Keratinocyte (primary cell): ENCODE data around the gene CMTM8. TPM values are rescaled to one million over a fixed set of nuclear protein-coding genes. Genes with fewer than 3 reads are reported as not detected.

Source experiments
- DNase-seq: peaks from one replicate; pipeline ENCODE4 v3.0.0-alpha.2; 2011; ENCODE audit warnings: low read depth, missing footprints, low spot score
- FAIRE-seq: peaks from 2 replicates; lab custom pipeline; 2011; peaks lifted over from hg19 to GRCh38; lab: Jason Lieb, UNC
- H2AFZ ChIP-seq: 2 replicates; pipeline ENCODE4 v1.6.0; 2012; ENCODE audit warnings: low read length, control low read depth, inconsistent platforms; ENCODE audit not compliant: control insufficient read depth
- H3K27ac ChIP-seq: 2 replicates; pipeline ENCODE4 v1.5.1; 2011; ENCODE audit warnings: low read length; ENCODE audit not compliant: control insufficient read depth, insufficient read depth
- H3K27me3 ChIP-seq: 3 replicates; pipeline ENCODE4 v1.6.0; 2011; ENCODE audit warnings: low read length; ENCODE audit not compliant: control insufficient read depth, insufficient read depth; ENCODE audit errors: extremely low read depth
- H3K36me3 ChIP-seq, 2 experiments: 2 replicates in 1 of 2; 3 replicates in 1 of 2; pipeline ENCODE4 v1.5.1; 2011; ENCODE audit warnings: low read length in 2 of 2, mild to moderate bottlenecking in 1 of 2; ENCODE audit not compliant: control insufficient read depth in 2 of 2, insufficient read depth in 2 of 2; ENCODE audit errors: extremely low read depth in 1 of 2
- H3K4me1 ChIP-seq: 3 replicates; pipeline ENCODE4 v1.5.1; 2011; ENCODE audit warnings: low read length; ENCODE audit not compliant: control insufficient read depth, insufficient read depth; ENCODE audit errors: extremely low read depth
- H3K4me2 ChIP-seq: 3 replicates; pipeline ENCODE4 v1.6.0; 2011; ENCODE audit warnings: low read depth, low read length; ENCODE audit not compliant: control insufficient read depth, insufficient read depth; ENCODE audit errors: extremely low read depth
- H3K4me3 ChIP-seq, 3 experiments: fragments of 200-600 bp in 1 of 3; sonication (generic) in 1 of 3; 2 replicates in 2 of 3; 3 replicates in 1 of 3; pipeline ENCODE4 v1.5.1; 2011 to 2016; ENCODE audit warnings: low read length in 3 of 3, mild to moderate bottlenecking in 3 of 3, control low read depth in 2 of 3, inconsistent platforms in 1 of 3, low read depth in 1 of 3, mixed read lengths in 1 of 3, mixed run types in 1 of 3, moderate library complexity in 1 of 3; ENCODE audit not compliant: control insufficient read depth in 2 of 3, insufficient read depth in 2 of 3; ENCODE audit errors: extremely low read depth in 1 of 3
- H3K79me2 ChIP-seq: 2 replicates; pipeline ENCODE4 v1.6.0; 2012; ENCODE audit warnings: low read length; ENCODE audit not compliant: control insufficient read depth, insufficient read depth
- H3K9ac ChIP-seq: 3 replicates; pipeline ENCODE4 v1.6.0; 2011; ENCODE audit warnings: low read length; ENCODE audit not compliant: control insufficient read depth, insufficient read depth; ENCODE audit errors: extremely low read depth
- H3K9me1 ChIP-seq: 3 replicates; pipeline ENCODE4 v1.6.0; 2011; ENCODE audit warnings: low read length; ENCODE audit not compliant: control insufficient read depth, insufficient read depth; ENCODE audit errors: extremely low read depth
- H3K9me3 ChIP-seq: 2 replicates; pipeline ENCODE4 v1.5.1; 2012; ENCODE audit warnings: low read depth, low read length; ENCODE audit not compliant: control insufficient read depth
- H4K20me1 ChIP-seq: 3 replicates; pipeline ENCODE4 v1.6.0; 2011; ENCODE audit warnings: low read length; ENCODE audit not compliant: control insufficient read depth, insufficient read depth; ENCODE audit errors: extremely low read depth
- EZH2 ChIP-seq: IDR thresholded peaks from one replicate; pipeline ENCODE4 v1.6.1; 2012; ENCODE audit warnings: inconsistent platforms, mild to moderate bottlenecking, low read length, moderate library complexity
- dilution Hi-C: fragments of 300-500 bp; cut with MboI; formaldehyde crosslinking; loops from one replicate; pipeline ENCODE4 v1.7.0; 2020; ENCODE audit warnings: low sequenced_read_pairs; ENCODE audit not compliant: extremely low pct_ligation_motif_present
- polyA plus RNA-seq, 5 experiments: library from polyadenylated mRNA; depleted of rRNA in 3 of 5; stranded (reverse) in 3 of 5; stranded (forward) in 1 of 5; unstranded in 1 of 5; fragments of >200 nt; gene quantifications; 1 replicate in 1 of 5; 2 replicates in 3 of 5; 3 replicates in 1 of 5; pipeline versions ENCODE4 v1.2.1 to v1.2.3, GENCODE V29; 2011 to 2012; ENCODE audit warnings: missing spikeins in 2 of 5, low read depth in 1 of 5, low replicate concordance in 1 of 5
- TF ChIP-seq, protein P1 (sequence below), 3 experiments: IDR thresholded peaks in 1 of 3; conservative IDR thresholded peaks in 1 of 3; optimal IDR thresholded peaks in 1 of 3; 2 replicates in 2 of 3; 3 replicates in 1 of 3; pipeline versions ENCODE3 to v1.5.1; 2011; ENCODE audit warnings: low read length in 3 of 3, mild to moderate bottlenecking in 3 of 3, moderate library complexity in 2 of 3, control low read depth in 1 of 3, inconsistent platforms in 1 of 3; ENCODE audit not compliant: insufficient read depth in 2 of 3; ENCODE audit errors: extremely low read depth in 1 of 3

CMTM8 gene
- polyA plus RNA-seq, 1 donor (not counting 4 experiments of a cell fraction or from before 2014, with no cell fraction given): 1.6 TPM

DNA sequence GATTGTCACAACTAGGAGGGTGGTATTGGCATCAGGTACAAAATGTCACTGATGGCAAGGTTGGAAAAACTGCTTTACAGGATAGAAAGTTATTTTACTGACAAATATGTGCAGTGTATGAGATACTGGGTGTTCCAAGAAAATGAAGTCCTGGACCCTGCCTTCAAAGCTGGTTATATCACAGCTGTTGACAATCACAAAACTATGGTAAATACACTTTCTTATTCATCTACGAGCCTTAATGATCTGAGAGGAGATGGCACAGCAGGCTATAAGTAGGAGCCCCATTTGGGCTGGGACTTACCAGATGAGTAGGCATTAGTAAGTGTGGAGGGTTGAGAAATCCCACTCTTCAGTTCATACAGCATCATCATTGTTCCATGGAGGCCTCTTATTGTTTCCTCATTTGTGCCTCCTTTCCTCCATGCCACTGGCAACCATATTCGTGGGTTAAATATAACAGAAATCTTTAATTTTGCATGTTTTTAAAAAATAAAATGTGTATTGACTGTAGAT is 66.9 kb downstream of the CMTM8 start:
- H3K4me2 ChIP-seq: no peak overlapping the region
- no peaks in the 10 kb centered on the region for H3K9me3 ChIP-seq
- H3K27me3 ChIP-seq: no peaks in the 10 kb centered on the region
- H3K9me1 ChIP-seq: no peaks in the 10 kb centered on the region
- no peak for TF ChIP-seq EZH2
- TF ChIP-seq, protein P1, sequence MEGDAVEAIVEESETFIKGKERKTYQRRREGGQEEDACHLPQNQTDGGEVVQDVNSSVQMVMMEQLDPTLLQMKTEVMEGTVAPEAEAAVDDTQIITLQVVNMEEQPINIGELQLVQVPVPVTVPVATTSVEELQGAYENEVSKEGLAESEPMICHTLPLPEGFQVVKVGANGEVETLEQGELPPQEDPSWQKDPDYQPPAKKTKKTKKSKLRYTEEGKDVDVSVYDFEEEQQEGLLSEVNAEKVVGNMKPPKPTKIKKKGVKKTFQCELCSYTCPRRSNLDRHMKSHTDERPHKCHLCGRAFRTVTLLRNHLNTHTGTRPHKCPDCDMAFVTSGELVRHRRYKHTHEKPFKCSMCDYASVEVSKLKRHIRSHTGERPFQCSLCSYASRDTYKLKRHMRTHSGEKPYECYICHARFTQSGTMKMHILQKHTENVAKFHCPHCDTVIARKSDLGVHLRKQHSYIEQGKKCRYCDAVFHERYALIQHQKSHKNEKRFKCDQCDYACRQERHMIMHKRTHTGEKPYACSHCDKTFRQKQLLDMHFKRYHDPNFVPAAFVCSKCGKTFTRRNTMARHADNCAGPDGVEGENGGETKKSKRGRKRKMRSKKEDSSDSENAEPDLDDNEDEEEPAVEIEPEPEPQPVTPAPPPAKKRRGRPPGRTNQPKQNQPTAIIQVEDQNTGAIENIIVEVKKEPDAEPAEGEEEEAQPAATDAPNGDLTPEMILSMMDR (optimal IDR thresholded peaks at IDR 0.05 in 1 of 3, IDR thresholded peaks at IDR 0.05 in 1 of 3, conservative IDR thresholded peaks at IDR 0.05 in 1 of 3; ENCODE audit: extremely low read depth in 1 of 3, insufficient read depth in 2 of 3, low read length in 3 of 3): no peak
- H3K79me2 ChIP-seq: no peaks in the 10 kb centered on the region
- no peak overlapping the region for H2AFZ ChIP-seq
- FAIRE-seq (no peak), DNase-seq (no peak)
- H3K27ac ChIP-seq: no peak overlapping the region
- no peaks in the 10 kb centered on the region for H3K36me3 ChIP-seq
- no peak overlapping the region for H3K4me3 ChIP-seq
- dilution Hi-C loops: no loop called here
- no peaks in the 10 kb centered on the region for H4K20me1 ChIP-seq
- no peak overlapping the region for H3K9ac ChIP-seq
- no peaks in the 10 kb centered on the region for H3K4me1 ChIP-seq

DNA sequence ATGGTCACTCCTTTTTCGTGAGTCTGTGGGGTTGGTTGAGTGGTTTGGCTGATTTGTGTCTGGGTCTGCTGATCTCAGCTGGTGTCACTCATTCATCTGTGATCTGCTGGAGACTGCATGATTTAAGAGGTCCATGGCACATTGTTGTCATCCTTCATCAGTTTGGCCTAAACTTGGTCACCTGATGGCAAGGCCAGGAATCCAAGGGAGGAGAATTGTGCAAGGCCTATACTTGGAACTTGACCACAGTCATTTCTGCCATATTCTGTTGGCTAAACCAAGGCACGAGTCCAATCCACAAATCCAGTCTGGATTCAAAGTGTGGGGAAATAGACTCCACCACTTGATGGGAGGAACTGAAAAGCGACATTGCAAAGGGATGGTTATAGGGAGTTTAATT is 67.6 kb downstream of the CMTM8 start:
- Histone ChIP-seq H3K4me1 (no peaks in the 10 kb centered on the region), H3K4me3 (no peak overlapping the region), H3K4me2 (no peak overlapping the region), H3K27me3 (no peaks in the 10 kb centered on the region), H3K9ac (no peak overlapping the region), H3K79me2 (no peaks in the 10 kb centered on the region), H3K9me1 (no peaks in the 10 kb centered on the region), H3K9me3 (no peaks in the 10 kb centered on the region), H3K36me3 (no peaks in the 10 kb centered on the region), H3K27ac (no peak overlapping the region), H4K20me1 (no peaks in the 10 kb centered on the region), H2AFZ (no peak overlapping the region)
- no peak for FAIRE-seq
- TF ChIP-seq EZH2: no peak
- TF ChIP-seq, protein P1 (optimal IDR thresholded peaks at IDR 0.05 in 1 of 3, IDR thresholded peaks at IDR 0.05 in 1 of 3, conservative IDR thresholded peaks at IDR 0.05 in 1 of 3; ENCODE audit: extremely low read depth in 1 of 3, insufficient read depth in 2 of 3, low read length in 3 of 3): no peak
- dilution Hi-C loops: no loop called here
- no peak for DNase-seq
